NCI-H1694 (cell line): ENCODE results near the gene PCDHGA1.

Experiments used
- DNase-seq: peaks from one replicate; lab custom pipeline; 2025; lab: John Stamatoyannopoulos, UW

The PCDHGA1 gene

DNA sequence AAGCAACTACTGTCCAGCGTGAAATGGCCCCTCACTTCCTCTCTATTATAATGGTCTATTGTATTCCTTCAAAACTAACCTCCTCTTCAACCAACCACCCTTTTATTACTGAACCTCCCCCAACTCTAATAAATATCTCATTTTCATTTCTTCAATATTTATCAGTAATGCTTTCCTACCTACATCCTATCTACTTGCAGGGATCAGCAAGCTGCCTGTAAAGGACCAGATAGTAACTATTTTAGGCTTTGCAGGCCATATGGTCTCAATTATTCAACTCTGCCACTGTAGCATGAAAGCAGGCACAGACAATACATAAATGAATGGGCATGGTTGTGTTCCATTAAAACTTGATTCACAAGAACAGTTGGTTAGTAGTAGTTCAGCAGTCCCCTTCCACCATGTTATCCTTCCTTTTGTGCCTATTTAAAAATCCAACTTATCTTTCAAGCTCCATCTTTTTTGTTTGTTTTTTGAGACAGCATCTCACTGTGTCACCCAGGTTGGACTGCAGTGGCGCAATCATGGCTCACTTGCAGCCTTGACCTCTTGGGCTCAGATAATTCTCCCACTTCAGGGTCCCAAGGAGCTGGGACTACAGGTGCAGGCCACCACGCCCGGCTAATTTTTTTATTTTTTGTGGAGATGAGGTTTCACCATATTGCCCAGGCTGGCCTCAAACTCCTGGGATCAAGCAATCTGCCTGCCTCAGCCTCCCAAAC, 204.3 kb downstream of the PCDHGA1 start:
- no peak for DNase-seq

DNA sequence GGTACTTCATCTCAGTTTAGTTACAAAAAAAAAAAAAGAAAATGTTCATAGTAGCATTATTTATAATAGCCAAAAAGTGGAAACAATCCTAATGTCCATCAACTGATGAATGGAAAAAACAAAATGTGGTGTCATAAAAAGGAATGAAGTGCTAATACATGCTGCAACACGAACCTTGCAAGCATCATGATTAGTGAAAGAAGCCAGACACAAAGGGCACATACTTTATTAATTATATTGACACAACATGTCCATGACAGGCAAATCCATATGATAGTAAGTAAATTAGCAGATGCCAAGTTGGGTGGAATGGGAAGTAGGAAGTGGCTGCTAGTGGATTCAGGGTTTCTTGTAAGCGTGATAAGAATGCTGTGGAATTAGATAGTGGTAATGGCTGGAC, 212.7 kb downstream of the PCDHGA1 start:
- no peak for DNase-seq

DNA sequence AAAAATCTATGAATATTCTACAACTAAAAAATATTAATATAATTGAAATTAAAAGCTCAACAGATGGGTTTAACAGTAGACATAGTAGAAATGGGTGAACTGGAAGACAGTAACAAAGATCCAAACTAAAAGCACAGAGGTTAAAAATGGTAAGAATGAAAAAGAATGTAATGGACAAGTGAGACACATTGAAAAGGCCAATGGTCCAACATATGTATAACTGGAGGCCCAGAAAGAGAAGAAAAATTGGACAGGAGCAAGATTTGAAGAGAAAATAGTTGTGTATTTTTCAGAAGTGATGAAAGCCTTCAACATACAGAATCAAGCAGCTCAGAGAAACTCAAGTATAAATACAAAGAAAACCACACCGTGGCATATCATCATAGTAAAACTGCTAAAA, 217.2 kb downstream of the PCDHGA1 start:
- no peak for DNase-seq

DNA sequence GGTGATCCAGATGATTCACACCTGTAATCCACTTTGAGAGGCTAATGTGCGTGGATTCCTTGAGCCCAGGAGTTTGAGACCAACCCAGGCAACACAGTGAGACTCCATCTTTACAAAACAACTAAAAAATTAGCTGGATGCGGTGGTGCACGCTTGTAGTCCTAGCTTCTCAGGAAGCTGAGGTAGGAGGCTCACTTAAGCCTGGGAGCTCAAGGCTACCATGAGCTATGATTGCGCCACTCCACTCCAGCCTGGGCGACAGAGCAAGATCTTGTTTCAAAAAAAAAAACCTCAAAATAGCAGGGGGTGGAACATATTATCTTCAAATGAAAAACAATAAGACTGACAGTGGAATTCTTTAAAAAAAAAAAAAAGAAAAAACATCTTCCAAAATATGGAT, 217.6 kb downstream of the PCDHGA1 start:
- DNase-seq = no peak

DNA sequence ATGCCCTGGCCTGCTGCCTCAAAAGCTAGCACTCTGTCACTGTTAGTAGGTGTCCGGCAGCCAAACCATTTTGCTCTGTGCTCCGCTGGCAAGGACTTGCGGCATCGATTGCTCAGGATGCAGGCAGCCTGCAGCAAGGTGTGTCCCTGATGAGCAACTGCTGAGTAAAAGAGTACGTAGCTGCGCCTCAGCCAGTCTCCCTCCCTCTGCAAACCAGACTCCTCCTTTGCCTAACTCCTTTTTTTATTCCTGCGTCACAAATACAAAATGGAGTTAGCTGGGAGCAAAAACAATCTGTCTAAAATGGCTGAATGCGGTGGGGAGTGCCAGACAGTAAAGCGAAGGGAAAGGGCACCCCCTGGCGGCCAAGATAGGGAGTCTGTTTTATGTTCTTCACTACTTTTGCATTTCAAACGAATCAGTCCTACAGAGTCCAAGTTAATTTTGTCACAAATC, 227.4 kb downstream of the PCDHGA1 start:
- peak; percentile 85 for DNase-seq

DNA sequence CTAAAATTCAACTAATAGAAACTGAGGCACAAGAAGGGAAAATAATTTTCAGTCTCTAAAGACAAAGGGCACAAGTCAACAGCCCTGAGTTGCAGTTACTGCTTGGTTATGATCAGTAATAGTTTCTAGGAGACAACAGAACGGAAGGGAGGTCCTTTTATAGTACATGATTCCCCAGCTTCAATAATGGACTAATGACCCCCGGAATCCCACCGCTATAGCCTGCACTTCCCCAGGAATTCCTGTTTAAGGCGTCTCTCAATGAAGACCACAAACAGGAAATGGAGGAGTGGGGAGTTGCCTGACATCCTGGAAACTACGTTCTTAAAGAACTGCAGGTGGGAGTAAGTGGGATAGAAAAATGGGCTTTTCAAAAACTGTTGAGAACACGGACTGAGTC, 227.8 kb downstream of the PCDHGA1 start:
- DNase-seq = no peak

DNA sequence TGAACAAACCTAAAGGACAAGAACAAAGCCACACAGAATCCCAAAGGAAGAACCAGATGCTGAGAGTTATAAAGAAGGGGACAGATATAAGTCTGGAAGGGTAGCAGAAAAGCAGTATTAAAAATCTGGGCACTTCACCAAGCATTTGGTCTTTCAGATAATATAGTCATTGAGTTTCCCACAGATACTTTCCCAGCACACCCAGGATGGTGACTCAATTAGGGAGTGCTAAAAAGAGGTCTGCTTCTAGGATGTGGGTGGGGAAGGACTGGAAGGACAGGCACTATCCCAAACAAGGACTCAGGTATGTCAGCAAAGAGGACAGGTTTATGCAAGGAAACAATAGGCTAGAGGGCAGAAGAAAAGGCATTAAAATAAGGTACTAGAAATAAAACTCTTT, 229.1 kb downstream of the PCDHGA1 start:
- DNase-seq = no peak

DNA sequence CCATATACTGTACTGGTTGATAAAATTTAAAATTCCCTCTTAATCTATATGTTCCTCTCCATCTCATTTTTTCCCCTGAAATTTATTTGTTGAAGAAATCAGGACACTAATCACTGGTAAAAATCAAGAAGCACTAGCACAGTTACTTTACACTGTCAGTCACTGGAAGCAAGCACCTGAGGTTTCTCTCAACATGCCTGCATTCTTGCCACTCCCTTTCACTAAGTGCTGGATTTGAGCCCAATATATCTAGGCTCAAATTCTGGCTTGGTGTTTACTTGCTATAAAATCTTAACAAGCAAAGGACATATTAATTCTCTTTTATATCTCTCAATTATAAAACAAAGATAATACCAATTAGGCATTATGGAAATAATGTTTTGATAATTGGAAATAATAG, 229.8 kb downstream of the PCDHGA1 start:
- peak; percentile 81 for DNase-seq

DNA sequence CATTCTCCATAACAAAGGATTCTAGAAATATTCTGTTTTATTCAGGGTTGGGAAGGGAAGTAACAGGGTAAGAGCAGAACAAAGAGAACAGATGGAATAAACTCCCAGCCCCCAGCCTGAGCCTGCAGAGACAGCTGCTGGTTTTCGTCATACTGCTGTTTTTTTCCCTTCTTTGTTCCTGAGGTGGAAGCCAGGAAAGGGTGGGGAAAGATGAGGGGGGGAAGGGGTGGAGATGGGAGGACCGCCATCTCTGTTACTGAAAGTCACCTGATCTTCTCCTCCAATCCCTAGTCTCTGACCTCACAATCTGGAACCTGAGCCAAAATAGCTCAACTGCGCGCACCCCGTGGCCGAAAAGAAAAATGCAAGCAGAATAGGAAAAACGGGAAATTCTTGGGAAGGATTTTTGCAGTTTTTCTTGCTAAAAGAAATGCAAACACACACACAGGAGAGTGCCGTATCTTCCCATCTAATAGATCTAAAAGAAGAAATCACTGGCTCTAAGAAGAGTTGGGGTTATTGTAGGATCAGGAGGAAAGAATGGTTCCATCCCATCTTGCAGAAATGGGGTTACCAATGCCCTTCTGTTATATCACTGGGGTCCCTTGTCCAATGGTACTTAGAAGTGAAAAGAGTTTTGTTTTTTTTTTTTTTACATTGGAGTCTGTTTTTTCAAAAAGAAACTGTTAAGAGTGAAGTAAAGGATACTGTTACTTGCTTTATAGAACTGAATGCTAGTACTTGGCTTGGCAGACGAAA, 230.6 kb downstream of the PCDHGA1 start:
- peak; percentile 96 for DNase-seq
